Gastrocnemius medialis (tissue), 4 donors: ENCODE results near the gene ZNF135. TPM values are rescaled to one million over a fixed set of nuclear protein-coding genes. Genes with fewer than 3 reads are reported as not detected.

Experiments used
- ATAC-seq, 2 donors: fragments of 150-250 bp; one replicate each; pipeline ENCODE4 v1.9.1; 2016
- DNase-seq, 2 donors: peaks; one replicate each; pipeline ENCODE4 v3.0.0-alpha.2; 2019
- H3K27ac ChIP-seq, 4 donors: fragments of 200-600 bp; sonication (generic); 1 replicate in 1 of 4; 2 replicates in 3 of 4; pipeline ENCODE4 v1.5.1; 2016 to 2018; ENCODE audit warnings: mild to moderate bottlenecking in 2 of 4, moderate library complexity in 1 of 4
- H3K27me3 ChIP-seq, 3 donors: fragments of 200-600 bp; sonication (generic) in 2 of 3; 1 replicate in 1 of 3; 2 replicates in 2 of 3; pipeline versions ENCODE4 v1.5.1 to v1.6.0; 2016 to 2019; ENCODE audit warnings: mild to moderate bottlenecking in 1 of 3, moderate library complexity in 1 of 3
- H3K36me3 ChIP-seq, 2 donors: fragments of 200-600 bp; sonication (generic) in 1 of 2; one replicate each; pipeline ENCODE4 v1.5.1; 2017 to 2018
- H3K4me1 ChIP-seq, 2 donors: fragments of 200-600 bp; sonication (generic) in 1 of 2; one replicate each; pipeline ENCODE4 v1.5.1; 2016 to 2017; ENCODE audit warnings: mild to moderate bottlenecking in 2 of 2
- H3K4me3 ChIP-seq, 4 donors: fragments of 200-600 bp; sonication (generic) in 3 of 4; 1 replicate in 1 of 4; 2 replicates in 3 of 4; pipeline ENCODE4 v1.5.1; 2016 to 2019; ENCODE audit warnings: mild to moderate bottlenecking in 2 of 4
- H3K9me3 ChIP-seq, 3 donors: fragments of 200-600 bp; sonication (generic) in 2 of 3; 1 replicate in 1 of 3; 2 replicates in 2 of 3; pipeline ENCODE4 v1.5.1; 2016 to 2019
- POLR2A ChIP-seq, 2 donors: fragments of 450-650 bp; IDR thresholded peaks; one replicate each; pipeline ENCODE4 v1.6.1; 2017; ENCODE audit warnings: antibody characterized with exemption in 2 of 2, mild to moderate bottlenecking in 2 of 2, moderate library complexity in 2 of 2
- in situ Hi-C, 4 donors: fragments of 200-750 bp; cut with MboI; loops; one replicate each; pipeline versions ENCODE4 v1.15.0 to v1.8.0; 2017; ENCODE audit warnings: low sequenced_read_pairs in 4 of 4
- intact Hi-C: fragments of 100-400 bp; cut with DNase I; formaldehyde crosslinking; loops from one replicate; pipeline ENCODE4 v1.15.1; 2023; ENCODE audit warnings: low total_unique reads
- total RNA-seq, 4 donors: library from RNA; depleted of rRNA; stranded (reverse); fragments of >200 nt; gene quantifications; one replicate each; pipeline versions ENCODE4 v1.1.0 to v1.2.3, GENCODE V29; 2016
- TF ChIP-seq, protein P1 (sequence below), 5 experiments: fragments of 450-650 bp in 3 of 5; fragments of 200-600 bp in 2 of 5; sonication (generic) in 2 of 5; IDR thresholded peaks in 4 of 5; conservative IDR thresholded peaks in 1 of 5; 1 replicate in 4 of 5; 2 replicates in 1 of 5; pipeline ENCODE4 v1.5.1; 2016 to 2019; ENCODE audit warnings: antibody characterized with exemption in 5 of 5, mild to moderate bottlenecking in 3 of 5, moderate library complexity in 3 of 5

ZNF135 gene
- total RNA-seq, 4 donors from 2014 or later, result 0.36 to 0.73 (median 0.53) TPM

DNA sequence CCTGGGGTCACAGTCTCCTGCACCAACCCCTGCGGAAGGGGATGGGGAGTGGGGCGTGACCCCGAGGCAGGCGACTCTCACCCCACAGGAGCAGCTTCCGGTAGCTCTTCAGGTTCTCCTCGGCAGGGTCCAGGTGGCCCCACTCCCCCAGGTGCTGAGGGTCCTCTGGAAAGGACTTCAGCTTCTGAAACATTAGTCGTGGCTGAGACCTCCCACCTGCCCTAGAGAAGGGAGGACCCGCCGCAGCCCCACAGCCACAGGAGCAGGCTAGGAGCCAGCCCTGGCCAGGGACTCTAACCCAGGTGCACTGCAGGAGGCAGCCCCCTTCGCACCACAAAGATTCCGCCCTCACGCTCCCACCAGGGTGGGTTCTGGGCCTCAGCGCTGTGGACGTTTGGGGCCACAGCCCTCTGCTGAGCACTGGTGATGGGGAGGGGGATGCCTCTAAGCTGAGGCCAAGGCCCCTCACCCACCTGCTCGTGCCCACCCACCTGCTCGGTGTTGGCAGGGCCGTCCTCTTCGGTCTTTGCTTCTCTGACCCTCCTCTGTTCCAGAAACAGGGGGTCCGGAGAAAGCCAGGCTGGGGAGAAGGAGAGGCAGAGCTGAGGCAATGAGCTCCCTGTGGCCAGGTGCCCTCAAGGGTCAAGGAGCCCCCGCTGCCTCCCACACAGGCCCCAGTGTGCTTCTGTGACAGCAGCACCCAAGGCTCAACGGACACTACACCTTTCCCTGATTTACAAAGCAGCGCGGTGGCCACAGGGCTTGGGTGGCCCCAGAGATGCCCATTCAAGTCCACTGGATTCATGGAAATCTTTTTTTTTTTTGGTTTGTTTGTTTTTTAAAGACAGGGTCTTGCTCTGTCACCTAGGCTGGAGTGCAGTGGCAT, 28.0 kb downstream of the ZNF135 start:
- intact Hi-C loops, result no loop called here

DNA sequence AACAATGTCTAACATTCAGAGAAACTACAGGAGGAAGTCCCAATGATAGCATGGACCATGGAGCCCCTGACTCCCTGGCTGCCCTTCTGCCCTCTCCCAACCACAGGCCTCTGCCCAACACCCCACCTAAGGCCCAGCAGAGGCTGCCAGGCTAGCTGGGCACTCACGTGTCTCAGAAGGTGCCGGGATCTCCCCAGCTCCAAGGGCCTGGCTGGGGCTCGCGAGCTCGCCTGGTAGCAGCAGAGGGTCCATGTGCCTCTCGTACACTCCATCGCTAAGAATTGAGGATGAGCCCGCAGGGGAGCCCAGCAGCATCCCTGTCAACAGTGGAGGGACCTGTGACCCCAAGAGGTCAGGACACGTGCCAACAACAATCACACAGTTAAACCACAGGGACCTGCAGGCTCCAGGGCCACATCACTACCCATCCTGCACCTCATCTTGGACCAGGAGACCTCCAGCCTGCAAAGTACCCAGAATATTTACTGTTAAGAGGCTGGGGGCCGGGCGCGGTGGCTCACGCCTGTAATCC, 29.5 kb downstream of the ZNF135 start:
- in situ Hi-C loops, result no loop called here
- Histone ChIP-seq H3K4me3 (no peak overlapping the region), H3K4me1 (no peaks in the 10 kb centered on the region), H3K36me3 (peaks cover 4 to 41% of the 10 kb centered on the region in 2 donors), H3K27ac (no peak overlapping the region), H3K27me3 (no peaks in the 10 kb centered on the region), H3K9me3 (peaks cover 0 to 6% (median 3%) of the 10 kb centered on the region in 3 donors)
- no peak for TF ChIP-seq POLR2A (IDR thresholded peaks at IDR 0.05)
- TF ChIP-seq, protein P1, sequence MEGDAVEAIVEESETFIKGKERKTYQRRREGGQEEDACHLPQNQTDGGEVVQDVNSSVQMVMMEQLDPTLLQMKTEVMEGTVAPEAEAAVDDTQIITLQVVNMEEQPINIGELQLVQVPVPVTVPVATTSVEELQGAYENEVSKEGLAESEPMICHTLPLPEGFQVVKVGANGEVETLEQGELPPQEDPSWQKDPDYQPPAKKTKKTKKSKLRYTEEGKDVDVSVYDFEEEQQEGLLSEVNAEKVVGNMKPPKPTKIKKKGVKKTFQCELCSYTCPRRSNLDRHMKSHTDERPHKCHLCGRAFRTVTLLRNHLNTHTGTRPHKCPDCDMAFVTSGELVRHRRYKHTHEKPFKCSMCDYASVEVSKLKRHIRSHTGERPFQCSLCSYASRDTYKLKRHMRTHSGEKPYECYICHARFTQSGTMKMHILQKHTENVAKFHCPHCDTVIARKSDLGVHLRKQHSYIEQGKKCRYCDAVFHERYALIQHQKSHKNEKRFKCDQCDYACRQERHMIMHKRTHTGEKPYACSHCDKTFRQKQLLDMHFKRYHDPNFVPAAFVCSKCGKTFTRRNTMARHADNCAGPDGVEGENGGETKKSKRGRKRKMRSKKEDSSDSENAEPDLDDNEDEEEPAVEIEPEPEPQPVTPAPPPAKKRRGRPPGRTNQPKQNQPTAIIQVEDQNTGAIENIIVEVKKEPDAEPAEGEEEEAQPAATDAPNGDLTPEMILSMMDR (IDR thresholded peaks at IDR 0.05 in 4 of 5, conservative IDR thresholded peaks at IDR 0.05 in 1 of 5), result no peak
- DNase-seq (no peak), ATAC-seq (no peak)
- intact Hi-C loops, result no loop called here

More for the DNA sequence above, 28.0 kb downstream of the ZNF135 start:
- Histone ChIP-seq H3K4me1 (no peaks in the 10 kb centered on the region), H3K27me3 (no peaks in the 10 kb centered on the region), H3K9me3 (peaks cover 0 to 16% (median 11%) of the 10 kb centered on the region in 3 donors), H3K4me3 (no peak overlapping the region), H3K36me3 (peaks cover 4 to 43% of the 10 kb centered on the region in 2 donors), H3K27ac (no peak overlapping the region)
- no peak for ATAC-seq
- no peak for TF ChIP-seq POLR2A (IDR thresholded peaks at IDR 0.05)
- TF ChIP-seq, protein P1 (IDR thresholded peaks at IDR 0.05 in 4 of 5, conservative IDR thresholded peaks at IDR 0.05 in 1 of 5), result no peak
- no peak for DNase-seq
- in situ Hi-C loops, result no loop called here

DNA sequence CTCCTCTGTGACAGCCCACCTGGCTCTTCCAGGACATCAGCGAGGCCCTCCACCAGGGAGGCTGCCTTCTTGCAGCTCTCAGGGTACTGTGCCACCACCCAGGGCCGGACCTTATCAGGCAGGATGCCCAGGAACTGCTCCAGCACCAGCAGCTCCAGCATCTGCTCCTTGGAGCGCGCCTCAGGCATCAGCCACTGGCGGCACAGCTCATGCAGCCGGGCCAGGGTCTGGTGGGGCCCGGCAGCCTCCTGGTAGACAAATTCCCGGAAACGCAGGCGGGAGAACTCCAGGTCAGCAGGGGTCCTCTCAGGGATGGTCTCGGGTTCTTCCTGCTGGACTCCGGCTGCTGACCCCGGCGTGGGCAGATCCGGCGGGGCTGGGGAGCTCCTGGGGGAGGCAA, 30.8 kb downstream of the ZNF135 start:
- Histone ChIP-seq H3K27me3 (no peaks in the 10 kb centered on the region), H3K36me3 (peaks cover 0 to 28% of the 10 kb centered on the region in 2 donors), H3K4me3 (no peak overlapping the region), H3K4me1 (no peaks in the 10 kb centered on the region), H3K27ac (no peak overlapping the region), H3K9me3 (peaks cover 0 to 3% (median 0%) of the 10 kb centered on the region in 3 donors)
- in situ Hi-C loops, result no loop called here
- intact Hi-C loops, result no loop called here
- DNase-seq (no peak), ATAC-seq (no peak)
- TF ChIP-seq, protein P1 (IDR thresholded peaks at IDR 0.05 in 4 of 5, conservative IDR thresholded peaks at IDR 0.05 in 1 of 5), result no peak
- TF ChIP-seq POLR2A (IDR thresholded peaks at IDR 0.05), result no peak

DNA sequence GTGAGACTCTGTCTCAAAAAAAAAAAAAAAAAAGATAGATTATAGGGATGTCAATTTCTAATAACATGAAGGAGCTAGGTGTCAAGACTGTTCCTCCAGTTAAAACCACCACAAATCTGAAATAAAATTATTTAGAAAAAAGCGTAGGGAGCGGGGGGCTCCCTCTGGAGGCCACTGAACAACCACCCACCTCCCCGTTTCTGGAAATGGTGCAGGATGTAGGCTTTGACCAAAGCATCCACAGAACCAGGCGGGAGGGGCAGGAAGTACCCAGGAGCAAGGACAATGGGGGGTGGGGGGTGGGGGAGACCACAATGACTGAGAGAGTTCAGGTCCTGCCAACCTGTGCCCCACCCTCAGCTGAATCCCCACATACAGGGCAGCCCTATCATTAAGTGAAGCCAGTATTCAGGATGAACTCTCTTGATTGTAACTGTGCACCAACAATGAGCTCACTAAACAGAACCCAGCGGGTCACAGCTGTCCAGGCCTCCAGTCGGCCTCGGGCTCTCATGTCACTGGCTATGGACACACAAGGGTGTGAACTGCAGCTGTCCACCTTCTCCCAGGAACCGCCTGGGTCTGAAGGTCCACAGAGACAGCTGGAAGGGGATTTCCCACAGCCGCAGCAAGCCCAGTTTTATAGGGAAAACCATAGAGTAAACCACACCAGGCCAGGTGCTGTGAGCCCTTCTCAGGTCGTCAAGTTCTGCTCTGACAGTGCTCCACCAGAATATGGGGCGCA, 32.3 kb downstream of the ZNF135 start:
- peaks cover 0 to 12% of the 10 kb centered on the region in 2 donors for H3K36me3 ChIP-seq

More for the DNA sequence above, 32.3 kb downstream of the ZNF135 start:
- ATAC-seq, result no peak
- TF ChIP-seq, protein P1 (IDR thresholded peaks at IDR 0.05 in 4 of 5, conservative IDR thresholded peaks at IDR 0.05 in 1 of 5), result no peak
- no peak for TF ChIP-seq POLR2A (IDR thresholded peaks at IDR 0.05)
- intact Hi-C loops (no loop called here), in situ Hi-C loops (no loop called here)
- no peaks in the 10 kb centered on the region for H3K4me1 ChIP-seq
- no peak overlapping the region for H3K27ac ChIP-seq
- H3K27me3 ChIP-seq, result no peaks in the 10 kb centered on the region
- no peak for DNase-seq
- peaks cover 0 to 3% (median 0%) of the 10 kb centered on the region in 3 donors for H3K9me3 ChIP-seq
- H3K4me3 ChIP-seq, result no peak overlapping the region
